ENCODE measurements around the gene CDC45.

CDC45 gene

GRCh38 chr22:19497245-19497644, 17.5 kb downstream of the CDC45 start:
- H3K4me3 ChIP-seq (ENCODE audit: low read length) = no peak overlapping the region
- H3K9ac ChIP-seq (ENCODE audit: low read length) = no peak overlapping the region
- no peaks in the 10 kb centered on the region for H3K4me1 ChIP-seq (ENCODE audit: control insufficient read depth, insufficient read depth, low read length)
- H3K36me3 ChIP-seq (ENCODE audit: control insufficient read depth, insufficient read depth, low read length) = no peaks in the 10 kb centered on the region
- no peak overlapping the region for H3K27ac ChIP-seq (ENCODE audit: low read depth, low read length)
- no peaks in the 10 kb centered on the region for H3K27me3 ChIP-seq (ENCODE audit: control insufficient read depth, insufficient read depth, low read length)

- no peaks in the 10 kb centered on the region for H3K36me3 ChIP-seq (ENCODE audit: control insufficient read depth, insufficient read depth, low read length)
- no peak overlapping the region for H3K9ac ChIP-seq (ENCODE audit: low read length)
- H3K27ac ChIP-seq (ENCODE audit: low read depth, low read length) = no peak overlapping the region
- H3K4me3 ChIP-seq (ENCODE audit: low read length) = no peak overlapping the region
- no peaks in the 10 kb centered on the region for H3K4me1 ChIP-seq (ENCODE audit: control insufficient read depth, insufficient read depth, low read length)
- no peaks in the 10 kb centered on the region for H3K27me3 ChIP-seq (ENCODE audit: control insufficient read depth, insufficient read depth, low read length)
Measured at GRCh38 chr22:19498154-19498865, 18.6 kb downstream of the CDC45 start.

GRCh38 chr22:19498866-19499190, 19.1 kb downstream of the CDC45 start:
- Histone ChIP-seq H3K36me3 (ENCODE audit: control insufficient read depth, insufficient read depth, low read length) (no peaks in the 10 kb centered on the region), H3K27me3 (ENCODE audit: control insufficient read depth, insufficient read depth, low read length) (no peaks in the 10 kb centered on the region), H3K9ac (ENCODE audit: low read length) (no peak overlapping the region), H3K27ac (ENCODE audit: low read depth, low read length) (no peak overlapping the region), H3K4me1 (ENCODE audit: control insufficient read depth, insufficient read depth, low read length) (no peaks in the 10 kb centered on the region), H3K4me3 (ENCODE audit: low read length) (no peak overlapping the region)

GRCh38 chr22:19499236-19499879, 19.6 kb downstream of the CDC45 start:
- no peaks in the 10 kb centered on the region for H3K27me3 ChIP-seq (ENCODE audit: control insufficient read depth, insufficient read depth, low read length)
- H3K27ac ChIP-seq (ENCODE audit: low read depth, low read length) = no peak overlapping the region
- no peaks in the 10 kb centered on the region for H3K36me3 ChIP-seq (ENCODE audit: control insufficient read depth, insufficient read depth, low read length)
- H3K4me3 ChIP-seq (ENCODE audit: low read length) = no peak overlapping the region
- H3K9ac ChIP-seq (ENCODE audit: low read length) = no peak overlapping the region
- H3K4me1 ChIP-seq (ENCODE audit: control insufficient read depth, insufficient read depth, low read length) = no peaks in the 10 kb centered on the region

- Histone ChIP-seq H3K4me3 (ENCODE audit: low read length) (no peak overlapping the region), H3K36me3 (ENCODE audit: control insufficient read depth, insufficient read depth, low read length) (no peaks in the 10 kb centered on the region)
Measured at GRCh38 chr22:19499880-19500242, 20.1 kb downstream of the CDC45 start.

GRCh38 chr22:19501897-19502447, 22.3 kb downstream of the CDC45 start:
- Histone ChIP-seq H3K9ac (ENCODE audit: low read length) (no peak overlapping the region), H3K27me3 (ENCODE audit: control insufficient read depth, insufficient read depth, low read length) (no peaks in the 10 kb centered on the region), H3K36me3 (ENCODE audit: control insufficient read depth, insufficient read depth, low read length) (no peaks in the 10 kb centered on the region), H3K27ac (ENCODE audit: low read depth, low read length) (no peak overlapping the region), H3K4me1 (ENCODE audit: control insufficient read depth, insufficient read depth, low read length) (no peaks in the 10 kb centered on the region), H3K4me3 (ENCODE audit: low read length) (no peak overlapping the region)

More at GRCh38 chr22:19499880-19500242, 20.1 kb downstream of the CDC45 start:
- no peaks in the 10 kb centered on the region for H3K27me3 ChIP-seq (ENCODE audit: control insufficient read depth, insufficient read depth, low read length)
- H3K9ac ChIP-seq (ENCODE audit: low read length) = no peak overlapping the region
- H3K4me1 ChIP-seq (ENCODE audit: control insufficient read depth, insufficient read depth, low read length) = no peaks in the 10 kb centered on the region
- no peak overlapping the region for H3K27ac ChIP-seq (ENCODE audit: low read depth, low read length)

GRCh38 chr22:19503367-19503766, 23.6 kb downstream of the CDC45 start:
- Histone ChIP-seq H3K9ac (ENCODE audit: low read length) (no peak overlapping the region), H3K4me1 (ENCODE audit: control insufficient read depth, insufficient read depth, low read length) (no peaks in the 10 kb centered on the region), H3K4me3 (ENCODE audit: low read length) (no peak overlapping the region)

GRCh38 chr22:19503869-19504268, 24.1 kb downstream of the CDC45 start:
- Histone ChIP-seq H3K9ac (ENCODE audit: low read length) (no peak overlapping the region), H3K27ac (ENCODE audit: low read depth, low read length) (no peak overlapping the region), H3K4me1 (ENCODE audit: control insufficient read depth, insufficient read depth, low read length) (no peaks in the 10 kb centered on the region), H3K27me3 (ENCODE audit: control insufficient read depth, insufficient read depth, low read length) (no peaks in the 10 kb centered on the region), H3K36me3 (ENCODE audit: control insufficient read depth, insufficient read depth, low read length) (no peaks in the 10 kb centered on the region), H3K4me3 (ENCODE audit: low read length) (no peak overlapping the region)

More at GRCh38 chr22:19503367-19503766, 23.6 kb downstream of the CDC45 start:
- H3K36me3 ChIP-seq (ENCODE audit: control insufficient read depth, insufficient read depth, low read length) = no peaks in the 10 kb centered on the region
- no peaks in the 10 kb centered on the region for H3K27me3 ChIP-seq (ENCODE audit: control insufficient read depth, insufficient read depth, low read length)
- H3K27ac ChIP-seq (ENCODE audit: low read depth, low read length) = no peak overlapping the region

- Histone ChIP-seq H3K9ac (ENCODE audit: low read length) (no peak overlapping the region), H3K4me1 (ENCODE audit: control insufficient read depth, insufficient read depth, low read length) (no peaks in the 10 kb centered on the region), H3K36me3 (ENCODE audit: control insufficient read depth, insufficient read depth, low read length) (no peaks in the 10 kb centered on the region), H3K27me3 (ENCODE audit: control insufficient read depth, insufficient read depth, low read length) (no peaks in the 10 kb centered on the region), H3K4me3 (ENCODE audit: low read length) (no peak overlapping the region), H3K27ac (ENCODE audit: low read depth, low read length) (no peak overlapping the region)
Measured at GRCh38 chr22:19504900-19505734, 25.4 kb downstream of the CDC45 start.

- no peak overlapping the region for H3K4me3 ChIP-seq (ENCODE audit: low read length)
- no peaks in the 10 kb centered on the region for H3K36me3 ChIP-seq (ENCODE audit: control insufficient read depth, insufficient read depth, low read length)
- H3K27me3 ChIP-seq (ENCODE audit: control insufficient read depth, insufficient read depth, low read length) = no peaks in the 10 kb centered on the region
- no peak overlapping the region for H3K27ac ChIP-seq (ENCODE audit: low read depth, low read length)
- H3K9ac ChIP-seq (ENCODE audit: low read length) = no peak overlapping the region
- H3K4me1 ChIP-seq (ENCODE audit: control insufficient read depth, insufficient read depth, low read length) = no peaks in the 10 kb centered on the region
Measured at GRCh38 chr22:19505735-19506126, 26.0 kb downstream of the CDC45 start.

- Histone ChIP-seq H3K27me3 (ENCODE audit: control insufficient read depth, insufficient read depth, low read length) (no peaks in the 10 kb centered on the region), H3K4me3 (ENCODE audit: low read length) (no peak overlapping the region), H3K36me3 (ENCODE audit: control insufficient read depth, insufficient read depth, low read length) (no peaks in the 10 kb centered on the region), H3K9ac (ENCODE audit: low read length) (no peak overlapping the region), H3K27ac (ENCODE audit: low read depth, low read length) (no peak overlapping the region), H3K4me1 (ENCODE audit: control insufficient read depth, insufficient read depth, low read length) (no peaks in the 10 kb centered on the region)
Measured at GRCh38 chr22:19506212-19506611, 26.5 kb downstream of the CDC45 start.

- H3K4me3 ChIP-seq (ENCODE audit: low read length) = no peak overlapping the region
- H3K27ac ChIP-seq (ENCODE audit: low read depth, low read length) = no peak overlapping the region
- H3K9ac ChIP-seq (ENCODE audit: low read length) = no peak overlapping the region
- H3K4me1 ChIP-seq (ENCODE audit: control insufficient read depth, insufficient read depth, low read length) = no peaks in the 10 kb centered on the region
- no peaks in the 10 kb centered on the region for H3K27me3 ChIP-seq (ENCODE audit: control insufficient read depth, insufficient read depth, low read length)
- no peaks in the 10 kb centered on the region for H3K36me3 ChIP-seq (ENCODE audit: control insufficient read depth, insufficient read depth, low read length)
Measured at GRCh38 chr22:19507534-19507861, 27.8 kb downstream of the CDC45 start.

Measured in rectal smooth muscle tissue (tissue), 1 donor.